ENCODE results near the gene LSM10. TPM values are rescaled to one million over a fixed set of nuclear protein-coding genes. Genes with fewer than 3 reads are reported as not detected.

Gene LSM10
- polyA plus RNA-seq (ENCODE audit: low read depth in 6 of 6), result 100 to 1,000 TPM; 358 to 480 (median 448) TPM

DNA sequence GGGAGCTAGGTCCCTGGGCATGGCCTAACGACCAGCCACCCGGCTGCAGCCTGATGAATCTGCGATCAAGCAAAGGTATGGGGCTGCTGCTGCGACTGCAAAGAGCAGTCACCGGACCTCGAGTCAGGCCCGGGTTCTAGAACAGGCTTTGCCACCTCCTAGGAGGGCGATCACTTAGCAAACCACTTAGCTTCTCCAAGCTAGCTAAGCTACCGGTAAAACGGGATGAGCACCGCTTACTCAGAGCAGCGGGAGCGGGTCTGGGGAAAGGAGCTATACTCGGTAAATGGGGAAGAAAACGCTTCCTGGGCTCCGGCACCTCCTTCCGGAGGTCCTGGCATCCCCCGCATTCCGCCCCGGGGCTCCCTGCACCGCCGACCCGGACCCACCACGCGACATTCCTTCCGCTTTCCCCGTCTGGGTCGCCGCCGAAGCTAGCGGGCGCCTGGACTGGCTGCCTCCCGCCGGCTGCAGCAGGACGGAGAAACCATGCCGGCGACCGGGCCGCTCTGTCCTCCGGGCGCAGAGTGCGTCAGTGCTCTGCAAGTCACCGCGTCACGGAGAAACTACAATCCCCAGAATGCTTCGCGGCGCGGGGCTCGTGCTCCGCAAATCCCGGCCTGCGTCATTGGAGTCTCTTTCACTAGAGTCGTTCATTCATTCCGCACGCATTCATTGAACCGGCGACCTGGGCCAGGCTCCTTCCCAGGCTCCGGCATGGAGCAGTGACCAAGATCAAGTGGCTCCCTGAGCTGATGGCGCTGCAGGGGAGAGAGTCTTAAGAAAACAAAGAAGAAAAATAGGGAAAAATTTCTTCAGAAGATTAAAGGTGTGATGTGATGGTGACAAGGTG, at the start of gene LSM10:
Gene LSM10, minus strand, starts transcription at position 531 of the 853 bp plus-strand sequence. CDS start 3,779 bp downstream, outside the sequence.
- peak within 1 kb of the TSS; percentile 91 to 100 (median 99) for H3K4me3 Mint-ChIP-seq
- peaks cover 0 to 2% (median 0%) of the 10 kb centered on the region in 7 donors for H3K9me3 Mint-ChIP-seq
- H3K4me1 Mint-ChIP-seq, result peaks cover 28 to 58% (median 55%) of the 10 kb centered on the region in 3 donors
- ATAC-seq (ENCODE audit: low read depth in 2 of 2), result peak; percentile 93 to 94
- peak; percentile 84 for DNase-seq
- no peaks in the 10 kb centered on the region for H3K36me3 Mint-ChIP-seq
- H3K27ac Mint-ChIP-seq, result peak within 1 kb of the TSS; percentile 96 to 100 (median 100)
- H3K27me3 Mint-ChIP-seq, result no peaks in the 10 kb centered on the region

DNA sequence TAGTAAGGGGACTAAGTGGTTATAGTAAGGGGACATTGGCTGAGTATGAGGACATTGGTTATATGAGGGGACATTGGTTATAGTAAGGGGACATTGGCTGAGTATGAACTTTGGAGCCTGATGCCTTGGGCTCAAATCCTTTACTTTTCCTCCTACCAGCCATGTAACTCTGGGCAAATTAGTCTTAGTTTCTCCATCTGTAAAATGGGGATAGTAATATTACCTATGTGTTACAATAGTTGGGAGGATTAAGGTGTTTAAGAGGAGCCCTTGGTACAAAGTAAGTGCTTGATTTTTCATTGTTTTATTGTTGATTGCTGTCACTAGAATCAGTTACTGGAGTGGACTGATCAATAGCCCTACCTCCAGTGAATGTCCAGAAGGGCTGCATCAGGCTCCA, 49.7 kb upstream of the LSM10 start:
- H3K27me3 Mint-ChIP-seq, result no peaks in the 10 kb centered on the region
- peaks cover 17 to 20% (median 19%) of the 10 kb centered on the region in 3 donors for H3K4me1 Mint-ChIP-seq
- ATAC-seq (ENCODE audit: low read depth in 2 of 2), result no peak
- no peaks in the 10 kb centered on the region for H3K36me3 Mint-ChIP-seq
- peaks cover 0 to 1% (median 0%) of the 10 kb centered on the region in 7 donors for H3K9me3 Mint-ChIP-seq
- H3K4me3 Mint-ChIP-seq, result no peak overlapping the region
- no peak for DNase-seq
- peak overlapping the region in 2 of 6 donors; percentile 2 to 69 for H3K27ac Mint-ChIP-seq

DNA sequence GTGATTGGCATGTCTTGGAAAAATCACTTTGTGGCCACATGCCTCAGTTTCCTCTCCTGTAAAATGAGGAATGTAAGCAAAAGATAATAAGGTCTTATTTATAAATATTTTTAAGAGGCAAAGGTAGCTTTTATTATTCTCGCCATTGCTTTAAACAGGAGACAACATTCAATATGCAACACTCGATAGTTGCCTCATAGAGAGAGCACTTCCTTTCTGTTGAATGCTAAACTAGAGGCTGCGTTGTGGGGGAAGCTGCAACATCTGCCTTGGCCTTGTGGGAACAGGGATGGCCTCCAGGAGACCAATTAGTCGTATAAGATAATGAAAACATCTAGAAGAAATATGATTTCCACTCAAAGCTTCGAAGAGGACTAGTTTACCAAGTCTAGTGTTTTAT, 49.0 kb upstream of the LSM10 start:
- ATAC-seq (ENCODE audit: low read depth in 2 of 2) (no peak), DNase-seq (no peak)
- Mint-ChIP-seq H3K4me3 (no peak overlapping the region), H3K4me1 (peaks cover 15 to 19% (median 18%) of the 10 kb centered on the region in 3 donors), H3K27ac (peak overlapping the region in 3 of 6 donors; percentile 32 to 84 (median 70)), H3K9me3 (peaks cover 0 to 1% (median 0%) of the 10 kb centered on the region in 7 donors), H3K27me3 (no peaks in the 10 kb centered on the region), H3K36me3 (no peaks in the 10 kb centered on the region)

DNA sequence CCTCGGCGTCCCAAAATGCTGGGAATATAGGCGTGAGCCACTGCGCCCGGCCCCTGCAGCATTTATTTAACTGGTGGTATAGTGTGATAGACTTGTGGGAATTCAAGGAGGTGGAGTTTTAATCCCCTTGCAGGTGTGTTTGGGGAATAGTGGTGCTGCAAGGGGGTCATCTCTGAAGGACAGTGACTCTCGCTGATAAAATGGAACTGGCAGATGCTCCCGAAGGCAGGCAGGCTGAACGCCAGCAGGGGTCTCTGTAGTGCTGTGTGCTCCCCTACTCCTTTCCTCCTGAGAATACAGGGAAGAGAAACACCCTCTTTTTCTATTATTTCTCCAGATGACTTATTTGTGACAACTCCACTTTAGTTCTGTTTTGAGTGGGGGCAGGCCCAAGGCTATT, 48.6 kb upstream of the LSM10 start:
- H3K27ac Mint-ChIP-seq, result no peak overlapping the region
- H3K4me1 Mint-ChIP-seq, result peaks cover 10 to 15% (median 13%) of the 10 kb centered on the region in 3 donors
- ATAC-seq (ENCODE audit: low read depth in 2 of 2) (no peak), DNase-seq (no peak)
- no peaks in the 10 kb centered on the region for H3K36me3 Mint-ChIP-seq
- peaks cover 0 to 1% (median 0%) of the 10 kb centered on the region in 7 donors for H3K9me3 Mint-ChIP-seq
- no peaks in the 10 kb centered on the region for H3K27me3 Mint-ChIP-seq
- H3K4me3 Mint-ChIP-seq, result no peak overlapping the region

DNA sequence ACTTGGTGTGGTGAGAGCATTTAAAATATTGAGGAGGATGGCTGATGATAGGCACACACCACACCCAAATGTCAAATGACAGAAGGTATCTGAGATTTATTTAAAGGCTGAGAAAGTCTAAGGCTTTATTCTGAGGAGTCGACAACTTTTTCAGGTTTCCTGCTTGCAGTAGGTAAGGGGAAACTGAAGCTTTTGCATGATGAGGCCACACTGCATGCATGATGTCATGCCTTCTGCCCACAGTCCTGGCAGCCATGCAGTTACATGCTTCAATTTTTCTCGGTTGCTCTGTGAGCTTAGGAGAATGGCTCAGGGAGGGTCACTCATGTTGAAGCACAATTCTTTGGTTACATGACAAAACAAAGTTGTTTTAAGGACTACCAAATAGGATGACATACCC, 45.6 kb upstream of the LSM10 start:
- H3K4me3 Mint-ChIP-seq, result no peak overlapping the region
- ATAC-seq (ENCODE audit: low read depth in 2 of 2) (no peak), DNase-seq (no peak)
- H3K27ac Mint-ChIP-seq, result no peak overlapping the region
- no peaks in the 10 kb centered on the region for H3K4me1 Mint-ChIP-seq
- H3K27me3 Mint-ChIP-seq, result no peaks in the 10 kb centered on the region
- no peaks in the 10 kb centered on the region for H3K36me3 Mint-ChIP-seq
- H3K9me3 Mint-ChIP-seq, result no peaks in the 10 kb centered on the region

DNA sequence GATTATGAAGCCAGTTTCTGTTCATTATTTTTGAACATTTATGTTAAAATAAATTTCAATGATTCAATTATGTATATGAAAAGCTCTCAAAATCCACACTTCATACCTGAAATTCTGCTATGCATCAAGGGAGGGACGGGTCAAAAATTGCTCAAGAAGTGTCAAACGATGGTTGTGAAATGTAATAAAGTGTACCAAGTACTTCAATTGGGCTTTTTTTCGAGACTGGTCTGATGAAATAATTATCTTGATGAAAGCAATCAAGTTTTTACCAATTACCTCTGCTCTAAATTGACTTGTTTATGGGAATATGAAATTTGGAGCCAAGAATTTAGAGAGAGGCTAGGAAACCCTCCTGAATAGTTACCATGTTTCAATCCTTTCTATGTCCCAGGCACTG, 44.6 kb upstream of the LSM10 start:
- no peak overlapping the region for H3K4me3 Mint-ChIP-seq

DNA sequence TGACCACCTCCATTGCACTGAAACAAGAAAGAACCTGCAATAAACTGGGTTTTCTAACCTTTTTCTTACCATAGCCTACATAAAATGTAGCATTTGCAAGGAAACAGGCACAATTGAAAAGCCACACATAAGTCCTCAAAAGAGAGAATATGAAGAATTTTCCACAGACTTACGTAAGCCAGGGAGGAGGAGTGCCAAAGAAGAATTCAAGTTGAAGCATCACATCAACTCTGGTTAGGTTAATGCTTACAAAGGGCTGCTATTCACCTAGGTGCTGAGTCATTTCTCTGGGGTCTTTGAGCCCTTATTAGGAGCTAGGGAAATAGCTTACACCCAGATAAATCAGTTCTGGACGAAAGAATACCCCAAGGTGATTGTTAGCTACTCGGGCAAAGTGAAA, 42.9 kb upstream of the LSM10 start:
- no peak for ATAC-seq (ENCODE audit: low read depth in 2 of 2)
- H3K27ac Mint-ChIP-seq, result peak overlapping the region in 1 of 6 donors; percentile 82
- DNase-seq, result no peak
- H3K9me3 Mint-ChIP-seq, result no peaks in the 10 kb centered on the region
- H3K36me3 Mint-ChIP-seq, result no peaks in the 10 kb centered on the region
- no peaks in the 10 kb centered on the region for H3K27me3 Mint-ChIP-seq
- H3K4me1 Mint-ChIP-seq, result no peaks in the 10 kb centered on the region
- no peak overlapping the region for H3K4me3 Mint-ChIP-seq

More for the DNA sequence above, 44.6 kb upstream of the LSM10 start:
- Mint-ChIP-seq H3K9me3 (no peaks in the 10 kb centered on the region), H3K4me1 (no peaks in the 10 kb centered on the region), H3K36me3 (no peaks in the 10 kb centered on the region), H3K27me3 (no peaks in the 10 kb centered on the region), H3K27ac (no peak overlapping the region)
- ATAC-seq (ENCODE audit: low read depth in 2 of 2) (no peak), DNase-seq (no peak)

DNA sequence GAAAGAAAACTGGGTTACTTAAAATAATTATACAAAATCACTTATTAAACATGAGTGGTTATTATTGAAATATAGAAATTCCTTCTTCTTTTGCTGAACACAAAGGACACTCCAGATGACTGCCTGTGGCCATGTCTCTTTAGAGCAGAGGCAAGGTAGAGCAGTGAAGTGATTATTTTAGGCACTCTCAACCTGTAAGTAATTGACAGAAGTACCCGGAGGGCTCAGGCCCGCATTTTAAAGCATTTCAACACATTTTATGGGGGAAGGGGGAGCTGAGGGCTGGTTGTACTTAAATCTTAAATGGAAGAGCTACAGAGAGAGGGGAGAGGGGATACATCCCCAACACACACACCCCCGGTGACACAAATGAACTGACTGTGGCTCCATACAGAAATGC, 42.3 kb upstream of the LSM10 start:
- no peak for DNase-seq
- ATAC-seq (ENCODE audit: low read depth in 2 of 2), result no peak
- H3K27ac Mint-ChIP-seq, result no peak overlapping the region
- no peaks in the 10 kb centered on the region for H3K4me1 Mint-ChIP-seq
- no peaks in the 10 kb centered on the region for H3K27me3 Mint-ChIP-seq
- H3K9me3 Mint-ChIP-seq, result no peaks in the 10 kb centered on the region
- H3K4me3 Mint-ChIP-seq, result no peak overlapping the region
- H3K36me3 Mint-ChIP-seq, result no peaks in the 10 kb centered on the region

DNA sequence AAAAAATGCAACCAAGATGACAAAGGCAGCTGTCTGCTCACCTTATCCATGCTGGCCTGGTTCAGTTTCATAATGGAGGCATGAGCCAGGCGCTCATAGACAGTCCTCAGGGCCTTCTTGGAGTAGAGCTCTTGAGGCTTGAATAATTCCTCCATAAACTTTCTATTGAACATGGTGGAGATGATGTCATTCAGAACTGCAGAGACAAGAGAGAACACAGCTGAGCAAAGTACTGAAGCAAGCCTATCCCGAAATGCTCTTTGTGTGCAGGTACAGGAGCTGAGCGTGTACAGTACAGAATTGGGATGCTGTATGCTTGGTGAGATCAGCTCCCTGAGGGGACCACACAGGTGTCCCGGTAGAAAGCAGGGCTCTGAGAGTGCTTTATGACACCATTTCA, 41.0 kb upstream of the LSM10 start:
- H3K4me3 Mint-ChIP-seq, result peak overlapping the region in 1 of 8 donors; percentile 3
- no peak for ATAC-seq (ENCODE audit: low read depth in 2 of 2)
- H3K36me3 Mint-ChIP-seq, result no peaks in the 10 kb centered on the region
- DNase-seq, result no peak
- no peak overlapping the region for H3K27ac Mint-ChIP-seq
- H3K9me3 Mint-ChIP-seq, result no peaks in the 10 kb centered on the region
- H3K4me1 Mint-ChIP-seq, result no peaks in the 10 kb centered on the region
- H3K27me3 Mint-ChIP-seq, result no peaks in the 10 kb centered on the region

DNA sequence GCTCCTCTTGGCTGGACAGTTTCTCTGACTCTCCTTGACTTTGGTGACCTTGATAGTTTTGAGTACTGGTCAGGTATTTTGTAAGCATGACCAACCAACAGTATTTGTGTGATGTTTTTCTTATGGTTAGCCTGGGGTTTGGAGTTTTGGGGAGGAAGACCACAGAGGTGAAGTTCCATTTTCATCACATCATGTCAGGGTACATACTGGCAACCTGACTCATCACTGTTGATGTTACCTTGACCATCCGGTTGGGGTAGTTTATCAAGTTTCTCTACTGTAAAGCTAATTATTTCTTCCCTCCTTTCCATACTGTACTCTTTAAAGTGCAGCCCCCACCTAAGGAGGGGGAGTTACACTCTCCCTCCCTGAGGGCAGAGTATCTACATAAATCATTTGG, 39.1 kb upstream of the LSM10 start:
- no peaks in the 10 kb centered on the region for H3K4me1 Mint-ChIP-seq
- no peaks in the 10 kb centered on the region for H3K27me3 Mint-ChIP-seq
- no peak overlapping the region for H3K4me3 Mint-ChIP-seq
- H3K36me3 Mint-ChIP-seq, result no peaks in the 10 kb centered on the region
- H3K27ac Mint-ChIP-seq, result no peak overlapping the region
- ATAC-seq (ENCODE audit: low read depth in 2 of 2) (no peak), DNase-seq (no peak)
- no peaks in the 10 kb centered on the region for H3K9me3 Mint-ChIP-seq

DNA sequence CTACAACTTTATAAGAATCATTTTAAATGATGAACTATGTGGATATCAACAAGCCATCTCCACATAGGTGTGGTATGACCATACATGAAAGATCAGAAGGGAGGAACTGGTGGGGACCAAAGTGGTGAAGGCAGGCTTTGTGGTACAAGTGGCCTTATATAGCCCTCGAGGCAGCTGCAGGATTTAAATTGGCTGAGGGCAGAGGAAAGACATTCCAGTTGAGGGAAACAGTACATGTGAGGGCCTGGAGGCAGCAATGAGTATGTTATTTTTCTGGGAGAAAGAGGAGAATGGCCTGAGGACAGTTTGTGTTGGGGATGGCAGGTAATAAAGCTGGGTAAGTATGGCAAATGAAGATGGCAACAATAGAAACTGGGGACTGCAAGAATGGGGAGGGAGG, 35.4 kb upstream of the LSM10 start:
- Mint-ChIP-seq H3K9me3 (no peaks in the 10 kb centered on the region), H3K27me3 (no peaks in the 10 kb centered on the region), H3K27ac (no peak overlapping the region), H3K4me3 (no peak overlapping the region), H3K4me1 (no peaks in the 10 kb centered on the region), H3K36me3 (no peaks in the 10 kb centered on the region)
- DNase-seq, result no peak
- no peak for ATAC-seq (ENCODE audit: low read depth in 2 of 2)

DNA sequence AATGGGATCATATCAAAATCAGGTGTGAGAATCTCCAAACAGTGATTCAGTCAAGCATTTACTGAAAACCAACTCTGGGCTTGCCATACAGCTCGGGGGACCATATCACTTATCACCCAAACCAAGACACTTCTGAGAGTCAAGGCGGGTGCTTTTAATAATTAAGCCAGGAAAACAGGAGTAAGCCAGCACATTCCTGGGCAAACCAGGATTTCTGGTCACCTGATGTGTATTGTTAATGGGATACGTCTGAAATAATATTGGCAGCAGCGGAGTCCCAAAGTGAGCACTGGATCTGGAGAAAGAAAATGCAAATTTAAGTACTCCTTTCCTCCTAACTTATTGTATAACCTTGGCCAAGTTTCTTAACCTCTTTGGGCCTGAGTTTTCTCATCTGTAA, 34.9 kb upstream of the LSM10 start:
- Mint-ChIP-seq H3K9me3 (no peaks in the 10 kb centered on the region), H3K4me3 (no peak overlapping the region)
- DNase-seq, result no peak

DNA sequence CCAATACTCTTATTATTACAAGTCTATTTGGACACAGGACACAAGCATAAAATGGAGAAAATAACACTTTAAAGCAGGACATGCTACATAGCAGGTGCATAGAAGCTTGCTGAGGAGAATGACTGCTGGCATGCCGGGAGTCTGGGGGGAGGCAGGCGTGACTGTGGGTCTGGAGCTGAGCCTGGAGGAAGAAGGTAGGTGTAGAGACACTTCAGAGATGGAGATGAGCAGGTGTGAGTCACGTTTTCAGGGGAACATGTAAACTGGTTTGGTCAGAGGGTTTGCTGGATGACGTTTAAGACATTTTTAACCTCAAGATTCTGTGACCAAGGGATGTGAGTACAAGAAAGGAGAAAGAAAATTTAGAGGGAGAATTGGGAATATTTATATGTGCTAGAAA, 28.1 kb upstream of the LSM10 start:
- Mint-ChIP-seq H3K9me3 (no peaks in the 10 kb centered on the region), H3K4me1 (peaks cover 4% of the 10 kb centered on the region in 3 donors), H3K27me3 (no peaks in the 10 kb centered on the region), H3K4me3 (no peak overlapping the region), H3K36me3 (no peaks in the 10 kb centered on the region), H3K27ac (peak overlapping the region in 1 of 6 donors; percentile 49)
- ATAC-seq (ENCODE audit: low read depth in 2 of 2), result no peak
- DNase-seq, result no peak

More for the DNA sequence above, 34.9 kb upstream of the LSM10 start:
- Mint-ChIP-seq H3K27me3 (no peaks in the 10 kb centered on the region), H3K36me3 (no peaks in the 10 kb centered on the region), H3K27ac (no peak overlapping the region), H3K4me1 (no peaks in the 10 kb centered on the region)
- ATAC-seq (ENCODE audit: low read depth in 2 of 2), result no peak

DNA sequence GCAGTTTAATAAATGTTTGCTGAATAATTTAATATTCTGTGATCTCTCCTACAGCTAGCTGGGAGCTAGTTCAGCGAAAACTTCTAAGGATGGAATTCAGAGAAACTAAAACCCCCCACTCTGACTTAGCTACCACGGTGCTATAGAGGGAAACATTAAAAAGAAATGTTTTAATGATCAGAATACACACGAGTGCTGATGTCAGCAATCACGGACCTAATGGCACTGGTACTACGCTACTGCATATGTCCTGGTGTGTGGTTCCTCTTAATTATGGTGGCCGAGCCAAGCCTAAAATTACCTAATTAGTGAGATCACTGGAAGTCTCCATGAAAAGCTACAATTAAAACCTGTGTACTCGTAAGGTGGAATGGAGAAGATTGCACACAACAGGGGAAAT, 23.9 kb upstream of the LSM10 start:
- DNase-seq (no peak), ATAC-seq (ENCODE audit: low read depth in 2 of 2) (no peak)
- Mint-ChIP-seq H3K36me3 (no peaks in the 10 kb centered on the region), H3K27ac (peak overlapping the region in 1 of 6 donors; percentile 58), H3K9me3 (no peaks in the 10 kb centered on the region), H3K27me3 (no peaks in the 10 kb centered on the region), H3K4me1 (peaks cover 7 to 10% (median 7%) of the 10 kb centered on the region in 3 donors), H3K4me3 (peak overlapping the region in 1 of 8 donors; percentile 79)
